HG03439 (cell line): ENCODE results near the gene SULF2.
"Not testable (repeated sequence)": the region's sequence is repeated elsewhere in the genome, so short reads cannot be mapped to it uniquely, and the experiment has no call there.

Source experiments
- ATAC-seq: cut with Tn5 transposase; IDR thresholded peaks from one replicate; pipeline ENCODE4 v1.9.1; 2021; ENCODE audit warnings: mild to moderate bottlenecking, moderate library complexity; ENCODE audit not compliant: unreplicated experiment

Gene SULF2

DNA sequence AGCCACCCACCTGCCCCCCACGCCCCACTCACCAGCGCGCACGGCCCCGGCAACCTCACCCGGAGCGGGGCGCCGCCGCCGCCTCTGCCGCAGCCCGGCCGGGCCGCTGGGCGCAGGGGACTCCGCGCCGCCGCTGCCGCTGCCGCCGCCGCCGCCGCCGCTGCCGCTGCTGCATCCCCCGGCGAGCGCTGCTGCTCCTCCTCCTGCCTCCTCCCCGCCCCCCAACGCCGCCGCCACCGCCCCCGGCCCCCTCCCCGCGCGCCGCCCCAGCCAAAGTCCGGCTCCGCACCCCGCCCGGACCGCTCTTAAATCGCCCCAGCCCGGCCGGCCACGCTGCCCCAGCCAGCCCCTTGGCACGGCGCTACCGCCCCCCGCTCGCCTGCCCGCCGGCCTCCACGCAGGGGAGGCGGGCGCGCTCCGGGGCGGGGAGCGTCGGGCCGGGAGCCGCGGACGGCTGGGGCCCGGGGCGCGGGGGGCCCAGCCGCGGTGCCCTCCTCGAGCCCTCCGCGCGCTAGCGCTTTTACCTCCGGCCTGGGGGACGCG is at the start of gene SULF2:
Gene SULF2 (minus strand): TSS at position 171 of the 543 bp plus-strand sequence. CDS start 28,118 bp downstream, outside the sequence.
- no peak for ATAC-seq

DNA sequence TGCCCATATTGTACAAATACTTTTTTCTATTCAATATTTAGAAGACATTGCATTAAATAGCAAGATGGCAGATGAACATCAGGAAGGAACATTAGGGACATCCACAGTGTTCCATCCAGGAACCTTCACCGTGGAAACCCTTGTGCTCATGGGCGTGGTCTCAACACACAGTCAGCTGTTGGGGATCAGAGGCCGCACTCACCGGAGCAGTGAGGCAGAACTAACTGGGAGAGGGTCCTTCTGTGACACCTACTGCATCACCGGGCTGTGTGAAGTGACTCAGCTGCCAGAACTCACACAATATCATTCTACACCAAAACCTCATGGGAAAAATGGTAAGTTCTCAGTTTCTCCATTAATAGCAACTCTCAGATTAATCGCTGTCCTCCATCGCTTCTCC is 46.4 kb upstream of the SULF2 start:
- not testable (repeated sequence) for ATAC-seq

GRCh38 chr20:47826716-47827115 is 41.4 kb upstream of the SULF2 start:
- not testable (repeated sequence) for ATAC-seq

- not testable (repeated sequence) for ATAC-seq
These were observed 40.7 kb upstream of the SULF2 start for GRCh38 chr20:47826006-47826405.

DNA sequence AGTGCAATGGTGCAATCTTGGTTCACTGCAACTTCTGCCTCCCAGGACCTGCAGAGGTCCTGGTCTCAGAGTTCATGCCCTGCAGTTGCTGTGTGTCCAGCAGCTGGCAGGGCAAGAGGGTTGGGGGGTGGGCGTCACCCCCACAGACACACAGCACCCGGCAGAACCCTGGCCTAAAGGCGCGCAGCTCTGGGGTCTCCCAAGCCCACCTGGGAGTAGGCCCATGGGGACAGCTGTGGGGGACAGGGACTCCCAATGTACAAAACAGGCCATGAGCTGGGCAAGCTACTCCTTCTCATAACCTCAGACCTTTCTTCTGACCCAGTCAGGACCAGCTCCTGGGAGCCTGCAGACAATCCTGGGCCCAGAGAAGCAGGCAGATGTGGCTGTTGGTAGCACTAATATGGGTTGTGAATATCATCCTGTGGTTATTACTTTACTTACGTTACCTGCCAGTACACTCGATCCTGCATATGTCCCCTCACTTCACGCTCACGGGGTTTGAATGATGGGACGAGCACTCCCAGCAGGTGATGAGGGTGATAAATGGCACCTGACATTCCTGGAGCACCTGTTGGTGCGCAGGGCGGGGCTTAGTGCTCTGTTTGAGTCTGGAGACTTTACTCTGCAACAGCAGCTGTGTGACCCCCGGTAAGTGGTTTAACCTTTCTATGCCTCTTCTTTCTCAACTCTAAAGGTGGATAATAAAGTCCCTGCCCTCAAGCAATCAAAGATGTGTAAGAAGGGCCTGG is 39.9 kb upstream of the SULF2 start:
- no peak for ATAC-seq

DNA sequence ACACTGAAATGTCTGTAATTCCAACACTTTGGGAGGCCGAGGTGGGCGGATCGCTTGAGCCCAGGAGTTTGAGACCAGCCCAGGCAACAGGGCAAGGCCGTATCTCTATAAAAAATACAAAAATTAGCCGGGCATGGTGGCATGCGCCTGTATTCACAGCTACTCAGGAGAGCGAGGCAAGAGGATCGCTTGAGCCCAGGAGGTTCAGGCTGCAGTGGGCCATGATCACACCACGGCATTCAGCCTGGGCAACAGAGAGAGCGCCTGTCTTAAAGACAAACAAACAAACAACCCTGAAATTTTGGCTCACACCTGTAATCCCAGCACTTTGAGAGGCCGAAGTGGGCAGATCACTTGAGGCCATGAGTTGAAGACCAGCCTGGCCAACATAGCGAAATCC is 38.7 kb upstream of the SULF2 start:
- not testable (repeated sequence) for ATAC-seq

- ATAC-seq, result no peak
These were observed 36.3 kb upstream of the SULF2 start for GRCh38 chr20:47821481-47822100.

- ATAC-seq, result no peak
These were observed 33.8 kb upstream of the SULF2 start for GRCh38 chr20:47818996-47819609.

GRCh38 chr20:47818466-47818865 is 33.2 kb upstream of the SULF2 start:
- ATAC-seq, result no peak

DNA sequence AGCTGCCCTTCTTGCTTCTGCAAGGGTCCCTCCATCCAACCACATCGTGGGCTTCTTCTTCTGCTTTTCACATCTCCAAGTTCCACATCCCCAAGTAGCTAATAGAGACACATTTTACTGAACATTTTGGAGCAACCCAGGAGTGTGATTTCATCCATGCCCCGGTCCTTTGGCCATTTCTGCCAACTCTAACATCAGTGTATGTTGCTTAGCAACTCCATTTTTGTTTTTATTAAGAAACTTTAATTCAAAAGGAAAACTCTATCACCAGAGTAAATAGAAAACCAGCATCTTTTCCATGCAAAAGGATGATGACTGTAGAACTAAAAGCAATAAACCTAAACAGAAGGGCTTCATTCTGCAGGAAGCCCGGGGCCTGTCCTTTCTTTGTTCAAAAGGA is 32.7 kb upstream of the SULF2 start:
- ATAC-seq, result no peak

DNA sequence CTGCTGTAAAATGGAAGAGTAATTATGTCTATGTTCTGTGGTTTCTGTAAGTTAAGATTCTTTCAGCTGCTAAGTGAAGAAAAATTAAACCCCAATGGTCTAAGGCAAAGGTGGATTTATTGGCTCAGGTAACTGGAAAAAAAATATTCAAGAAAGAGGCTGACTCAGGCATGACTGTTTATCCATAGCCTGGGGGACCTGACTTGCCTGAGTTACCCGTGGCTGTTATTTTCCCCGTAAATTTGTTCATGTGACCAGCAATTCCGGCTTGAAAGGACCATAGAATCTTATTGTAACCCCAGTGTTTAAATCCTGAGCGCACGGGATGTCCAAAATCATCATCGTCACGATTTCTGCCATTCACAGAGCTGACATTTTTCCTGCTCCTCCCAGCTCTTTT is 32.3 kb upstream of the SULF2 start:
- ATAC-seq, result no peak

DNA sequence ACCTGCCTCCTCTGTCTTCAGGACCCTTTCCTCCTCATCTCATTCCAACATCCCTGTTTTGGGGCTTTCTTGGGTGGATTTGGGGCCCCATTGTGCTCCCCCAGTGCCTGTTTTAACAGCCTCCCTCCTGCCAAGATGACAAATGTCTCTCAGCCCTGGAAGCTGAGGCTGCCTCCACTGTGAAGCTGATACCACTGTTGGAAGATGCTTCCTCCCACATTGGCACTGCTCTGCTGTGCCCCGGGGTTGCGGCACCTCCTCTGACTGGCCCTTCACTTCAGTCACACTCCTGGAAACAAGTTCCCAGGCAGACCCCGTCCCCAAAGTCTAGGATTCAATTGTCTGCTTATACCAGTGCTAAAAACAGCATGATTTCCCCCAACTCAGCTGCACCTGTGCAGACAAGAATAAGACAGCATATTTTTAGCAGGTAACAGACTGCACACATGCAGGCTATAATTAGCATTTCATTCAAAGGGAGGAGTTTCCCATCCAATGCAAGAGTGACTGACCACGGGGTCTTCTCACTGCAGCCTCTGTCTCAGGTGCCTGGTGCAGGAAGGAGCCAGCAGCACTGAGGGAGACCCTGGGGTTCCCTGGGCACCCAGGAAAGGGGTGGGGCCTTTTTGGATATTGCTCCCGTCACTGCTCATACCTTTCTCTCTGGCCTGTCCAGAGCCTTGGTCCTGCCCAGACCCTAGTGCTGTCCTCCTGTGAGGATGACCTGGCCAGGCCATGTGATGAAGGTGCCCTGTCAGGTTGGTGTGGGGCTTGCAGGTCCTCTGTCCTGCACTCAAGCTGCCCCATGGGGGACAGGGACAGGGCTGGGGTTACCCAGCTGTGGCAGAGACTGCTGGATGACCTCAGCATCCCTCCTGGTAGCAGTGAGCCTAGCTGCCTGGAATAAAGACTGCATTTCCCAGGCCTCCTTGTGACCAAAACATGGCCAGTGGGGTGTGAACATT is 31.5 kb upstream of the SULF2 start:
- no peak for ATAC-seq

- no peak for ATAC-seq
These were observed 30.6 kb upstream of the SULF2 start for GRCh38 chr20:47815866-47816265.

DNA sequence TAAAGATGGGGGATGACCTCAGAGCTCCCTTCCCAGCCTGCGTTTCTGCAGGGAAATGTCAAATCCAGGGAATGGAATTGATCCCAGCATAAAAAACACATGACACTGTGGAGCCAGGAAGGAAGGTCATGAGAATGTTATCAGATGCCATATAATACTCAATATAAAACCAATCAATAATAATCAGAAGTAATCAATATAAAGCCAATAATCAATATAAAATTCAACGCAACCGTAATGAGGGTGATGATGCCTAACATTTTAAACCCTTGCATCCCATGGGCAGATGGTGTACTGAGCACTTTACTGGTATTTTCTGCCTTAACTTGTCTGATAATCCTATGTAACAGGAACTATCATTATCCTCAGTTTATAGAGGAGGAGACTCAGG is 30.1 kb upstream of the SULF2 start:
- ATAC-seq, result no peak

DNA sequence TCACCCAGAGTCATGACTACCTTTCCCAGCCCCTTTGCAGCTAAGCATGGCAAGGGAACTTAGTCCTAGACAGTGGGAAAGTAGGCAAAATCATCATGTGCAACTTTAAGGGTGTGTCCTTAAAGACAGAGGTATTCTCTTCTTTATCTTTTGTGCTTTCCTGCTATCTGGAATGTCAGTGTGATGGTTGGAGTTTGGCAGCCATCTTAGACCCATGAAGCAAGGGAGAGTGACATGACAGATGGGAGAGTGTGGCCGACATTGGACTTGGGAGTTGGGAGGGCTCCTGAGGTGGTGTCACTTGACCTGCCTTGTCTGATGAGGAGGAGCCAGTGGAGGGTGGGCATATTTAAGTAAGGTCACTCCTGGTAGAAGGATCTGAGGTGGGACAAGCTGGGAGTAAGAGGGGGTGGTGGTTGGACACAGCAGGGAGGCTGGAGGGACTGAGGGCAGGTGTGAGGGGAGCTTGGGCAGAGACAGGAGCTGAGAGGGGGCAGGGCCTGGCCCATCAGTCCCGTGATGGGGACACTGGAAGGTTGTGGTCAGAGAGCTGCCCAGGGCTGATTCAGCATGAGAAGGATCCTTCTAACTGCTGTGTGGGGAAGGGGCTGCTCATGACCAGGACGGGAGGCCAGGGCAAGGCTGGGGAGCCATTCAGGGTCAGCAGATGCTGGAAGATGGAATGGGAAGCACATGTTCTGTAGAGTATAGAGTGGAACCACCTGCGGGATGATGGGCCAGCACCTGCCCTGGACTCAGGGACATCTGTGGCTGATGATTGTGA is 29.5 kb upstream of the SULF2 start:
- ATAC-seq, result no peak

DNA sequence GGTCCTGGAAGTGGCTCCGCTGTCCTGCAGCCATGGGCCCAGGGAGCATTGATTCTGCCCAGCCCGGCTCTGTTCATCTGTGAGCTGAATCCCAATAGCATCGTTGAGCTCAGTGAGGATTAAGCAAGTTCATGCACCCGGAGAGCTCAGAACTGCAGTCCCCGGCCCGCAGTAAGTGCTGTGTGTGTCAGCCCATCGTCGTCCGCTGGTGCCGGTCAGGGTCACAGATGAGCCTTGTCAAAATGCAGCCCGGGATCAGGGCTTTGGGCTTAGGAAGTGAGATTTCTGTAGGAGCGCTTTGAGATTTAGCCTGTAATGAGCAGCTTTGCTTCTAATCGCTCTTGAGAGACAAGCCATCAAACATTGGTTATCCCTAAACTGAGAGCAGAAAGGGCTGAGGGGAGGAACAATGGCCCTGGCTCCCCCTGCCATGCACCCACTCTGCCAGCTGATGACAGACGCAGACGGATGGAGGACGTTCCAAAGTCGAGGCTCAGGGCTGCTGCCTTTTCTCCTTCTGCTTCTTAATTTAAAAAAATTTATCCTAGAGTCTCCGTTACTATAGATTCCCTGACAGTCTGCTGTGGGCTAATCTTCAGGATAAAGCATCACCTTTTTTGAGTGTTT is 25.6 kb upstream of the SULF2 start:
- no peak for ATAC-seq

DNA sequence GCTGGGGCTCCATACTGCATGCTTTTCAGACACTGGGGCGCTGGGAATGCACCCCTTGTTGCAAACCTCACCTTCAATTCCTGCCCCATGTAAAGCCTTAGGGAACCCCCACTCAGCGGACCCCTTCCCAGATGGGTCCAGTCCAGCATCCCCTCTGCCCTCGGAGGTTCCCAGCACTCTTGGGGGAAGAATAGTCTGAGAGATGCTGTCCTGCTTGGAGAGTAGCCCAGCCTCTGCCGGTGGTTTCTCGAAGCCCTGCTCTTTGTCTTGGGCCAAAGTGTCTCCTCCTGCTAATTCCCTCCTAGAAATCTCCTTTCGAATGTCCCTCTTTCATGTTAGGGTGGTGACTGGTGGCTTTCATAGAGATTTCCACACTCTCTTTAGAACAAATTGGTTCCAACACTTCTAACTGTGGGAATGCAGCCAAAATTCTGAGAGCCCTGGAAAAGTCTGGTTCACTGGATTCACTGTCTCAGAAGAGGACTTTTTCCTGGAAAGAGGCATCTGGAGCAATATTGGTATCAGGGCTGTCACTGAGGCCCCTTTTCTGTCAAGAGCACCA is 24.9 kb upstream of the SULF2 start:
- no peak for ATAC-seq

DNA sequence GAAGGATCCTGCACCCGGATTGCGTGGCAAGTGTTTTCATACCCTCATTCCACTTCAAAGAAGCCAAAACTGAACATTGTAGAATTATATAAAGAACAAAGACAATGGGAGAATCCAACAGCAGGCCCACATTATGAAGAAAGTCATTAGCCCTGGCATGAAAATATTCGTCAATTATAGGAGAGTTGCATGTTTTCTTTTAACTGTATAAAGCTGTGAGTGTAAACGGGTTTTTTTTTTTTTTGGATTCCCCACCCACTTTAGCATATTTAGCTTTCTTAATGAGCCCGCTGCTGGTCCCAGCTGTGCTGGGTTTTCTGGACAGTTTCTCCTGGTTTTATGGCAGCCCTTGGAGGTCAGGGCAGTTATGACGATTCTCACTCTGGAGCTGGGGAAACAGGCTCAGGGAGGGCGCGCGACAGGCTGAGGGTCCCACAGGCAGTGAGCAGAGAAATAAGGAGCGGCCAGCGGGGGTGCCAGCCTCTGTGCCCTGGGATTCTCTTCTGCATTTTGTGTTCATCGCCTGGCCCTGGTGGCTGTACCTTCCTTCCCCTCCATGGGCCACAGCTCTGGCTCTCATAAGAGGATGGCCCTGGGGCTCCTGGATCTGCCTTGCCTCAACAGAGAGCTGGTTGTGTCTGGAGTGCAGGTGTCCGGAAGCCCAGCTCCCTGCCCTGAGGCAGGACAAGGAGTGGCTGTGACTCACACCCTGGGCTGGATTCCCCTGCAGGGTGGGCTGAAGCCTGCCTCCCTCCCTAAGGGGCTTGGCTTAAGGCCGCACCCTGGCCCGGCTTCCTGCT is 24.1 kb upstream of the SULF2 start:
- ATAC-seq, result no peak
